Mesothelial cell of epicardium (in vitro differentiated cells): ENCODE measurements around the gene MZT2A. TPM values are rescaled to one million over a fixed set of nuclear protein-coding genes. Genes with fewer than 3 reads are reported as not detected.
A peak's percentile ranks its signal among the peaks of the same experiment; 100 is the strongest.
"Not testable (repeated sequence)": the region's sequence is repeated elsewhere in the genome, so short reads cannot be mapped to it uniquely, and the experiment has no call there.

Experiments
- DNase-seq, 2 experiments: peaks; one replicate each; pipeline ENCODE4 v3.0.0; 2021; ENCODE audit warnings: low spot score in 2 of 2; ENCODE audit not compliant: unreplicated experiment in 2 of 2
- H3K27ac Mint-ChIP-seq: 2 replicates; pipeline ENCODE4 v1.8.0; 2021; ENCODE audit warnings: mixed read lengths
- H3K27me3 Mint-ChIP-seq: 2 replicates; pipeline ENCODE4 v1.8.0; 2021; ENCODE audit warnings: low read depth, mixed read lengths
- H3K36me3 Mint-ChIP-seq: 2 replicates; pipeline ENCODE4 v1.8.0; 2021; ENCODE audit warnings: mixed read lengths
- H3K4me1 Mint-ChIP-seq: 2 replicates; pipeline ENCODE4 v1.8.0; 2021; ENCODE audit warnings: mixed read lengths
- H3K4me3 Mint-ChIP-seq: 2 replicates; pipeline ENCODE4 v1.8.0; 2021; ENCODE audit warnings: mild to moderate bottlenecking, moderate library complexity, mixed read lengths
- H3K9me3 Mint-ChIP-seq: 2 replicates; pipeline ENCODE4 v1.8.0; 2021; ENCODE audit warnings: mixed read lengths
- CTCF ChIP-seq: fragments of 200-600 bp; sonication (generic); IDR thresholded peaks from one replicate; pipeline ENCODE4 v1.5.0; 2021; ENCODE audit warnings: antibody characterized with exemption; ENCODE audit not compliant: unreplicated experiment
- total RNA-seq: library from RNA; stranded (reverse); gene quantifications from 3 replicates; pipeline ENCODE4 v1.2.1, GENCODE V29; 2021

The MZT2A gene
- total RNA-seq, 1 donor from 2014 or later: 106 TPM

DNA sequence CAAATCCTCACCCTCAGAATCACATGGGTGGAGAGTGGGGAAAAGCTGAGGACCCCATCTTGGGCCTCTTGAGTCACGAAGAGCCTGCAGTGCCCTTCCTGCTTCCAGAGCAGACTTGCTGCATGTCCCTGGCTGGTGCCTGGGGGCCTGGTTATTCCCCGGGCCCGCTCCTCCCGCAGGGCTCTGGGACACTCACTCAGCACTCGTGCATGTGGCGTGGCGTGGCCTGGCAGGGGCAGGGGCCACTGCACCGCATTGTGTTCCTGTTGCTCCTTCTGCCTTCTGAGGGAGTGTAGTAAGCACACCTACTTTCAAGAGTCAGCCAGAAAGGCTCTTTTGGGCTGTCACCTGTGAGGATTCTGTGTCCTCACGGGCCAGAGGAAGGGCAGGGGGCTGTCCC is 17.4 kb upstream of the MZT2A start:
- no peak overlapping the region for H3K4me3 Mint-ChIP-seq
- no peak for TF ChIP-seq CTCF
- no peaks in the 10 kb centered on the region for H3K9me3 Mint-ChIP-seq
- H3K4me1 Mint-ChIP-seq: no peaks in the 10 kb centered on the region
- no peak overlapping the region for H3K27ac Mint-ChIP-seq
- H3K27me3 Mint-ChIP-seq: no peaks in the 10 kb centered on the region
- H3K36me3 Mint-ChIP-seq: peaks cover 12% of the 10 kb centered on the region
- no peak for DNase-seq

- not testable (repeated sequence) for H3K9me3 Mint-ChIP-seq, DNase-seq
- peaks cover 13% of the 10 kb centered on the region for H3K36me3 Mint-ChIP-seq
These were observed 12.0 kb upstream of the MZT2A start for GRCh38 chr2:131504082-131504750.

DNA sequence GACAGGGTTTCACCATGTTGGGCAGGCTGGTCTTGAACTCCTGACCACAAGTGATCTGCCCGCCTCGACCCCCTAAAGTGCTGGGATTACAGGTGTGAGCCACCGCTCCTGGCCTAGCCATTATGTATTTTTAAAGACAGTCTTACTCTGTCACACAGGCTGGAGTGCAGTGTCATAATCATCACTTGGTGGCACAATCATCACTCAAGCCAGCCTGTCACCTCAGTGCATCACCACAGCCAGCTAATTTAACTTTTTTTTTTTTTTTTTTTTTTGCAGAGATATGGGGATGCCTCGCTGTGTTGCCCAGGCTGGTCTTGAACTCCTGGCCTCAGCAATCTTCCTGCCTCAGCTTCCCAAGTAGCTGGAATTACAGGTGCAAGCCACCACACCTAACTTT is 11.4 kb upstream of the MZT2A start:
- H3K4me3 Mint-ChIP-seq, H3K27me3 Mint-ChIP-seq, DNase-seq, H3K9me3 Mint-ChIP-seq, H3K27ac Mint-ChIP-seq, H3K4me1 Mint-ChIP-seq: not testable (repeated sequence)
- peaks cover 15% of the 10 kb centered on the region for H3K36me3 Mint-ChIP-seq

More at GRCh38 chr2:131504082-131504750, 12.0 kb upstream of the MZT2A start:
- not testable (repeated sequence) for H3K4me3 Mint-ChIP-seq, H3K27me3 Mint-ChIP-seq, H3K27ac Mint-ChIP-seq, H3K4me1 Mint-ChIP-seq

DNA sequence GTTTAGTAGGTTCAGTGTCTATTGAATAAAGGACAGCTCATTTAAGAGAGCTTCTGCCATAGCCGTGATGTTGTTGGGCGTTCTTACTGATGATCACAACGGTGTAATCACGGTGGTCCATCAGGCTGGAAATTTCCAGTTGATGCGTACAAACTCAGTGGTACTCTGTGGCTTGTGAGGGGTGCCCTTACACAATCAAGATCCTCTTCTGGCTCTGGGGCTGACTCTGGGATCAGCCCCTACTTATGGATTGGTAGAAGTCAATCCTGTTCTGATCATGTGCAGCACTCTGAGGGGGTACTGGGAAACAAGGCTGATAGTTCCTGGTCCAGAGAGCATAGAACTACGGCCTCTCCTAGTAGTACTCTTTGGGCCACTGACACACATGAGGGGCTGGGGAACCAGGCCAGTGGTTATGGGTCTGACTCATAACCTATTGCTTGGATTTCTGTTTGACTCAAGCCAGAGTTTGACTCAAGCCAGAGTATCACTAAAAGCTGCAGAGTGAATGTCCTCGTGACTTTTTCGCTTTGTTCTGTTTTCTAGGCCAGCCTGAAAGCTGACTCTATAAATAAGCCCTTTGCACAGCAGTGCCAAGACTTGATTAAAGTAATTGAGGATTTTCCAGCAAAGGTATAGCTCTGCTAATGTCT is 6.2 kb upstream of the MZT2A start:
- H3K27me3 Mint-ChIP-seq, H3K4me3 Mint-ChIP-seq, H3K36me3 Mint-ChIP-seq, H3K4me1 Mint-ChIP-seq, H3K9me3 Mint-ChIP-seq, DNase-seq, H3K27ac Mint-ChIP-seq: not testable (repeated sequence)

- not testable (repeated sequence) for H3K36me3 Mint-ChIP-seq, H3K9me3 Mint-ChIP-seq, H3K27ac Mint-ChIP-seq, DNase-seq, H3K27me3 Mint-ChIP-seq
- Mint-ChIP-seq H3K4me1 (peaks cover 15% of the 10 kb centered on the region), H3K4me3 (peak overlapping the region; percentile 30)
These were observed 3.3 kb upstream of the MZT2A start for GRCh38 chr2:131495506-131495905.

GRCh38 chr2:131493199-131493968 is 1.2 kb upstream of the MZT2A start:
- H3K4me1 Mint-ChIP-seq: peaks cover 18% of the 10 kb centered on the region
- no peak for DNase-seq
- H3K36me3 Mint-ChIP-seq: peaks cover 2% of the 10 kb centered on the region
- no peaks in the 10 kb centered on the region for H3K9me3 Mint-ChIP-seq
- no peaks in the 10 kb centered on the region for H3K27me3 Mint-ChIP-seq
- peak overlapping the region; percentile 98 for H3K27ac Mint-ChIP-seq
- peak overlapping the region; percentile 92 for H3K4me3 Mint-ChIP-seq
- TF ChIP-seq CTCF: no peak

GRCh38 chr2:131492418-131493198 is 411 bp upstream of the MZT2A start:
- DNase-seq: peak; percentile 90 to 94
- Mint-ChIP-seq H3K9me3 (no peaks in the 10 kb centered on the region), H3K27me3 (no peaks in the 10 kb centered on the region), H3K27ac (peak overlapping the region; percentile 98), H3K36me3 (peaks cover 4% of the 10 kb centered on the region), H3K4me1 (peaks cover 18% of the 10 kb centered on the region), H3K4me3 (peak overlapping the region; percentile 92)
- TF ChIP-seq CTCF: peak; percentile 84

DNA sequence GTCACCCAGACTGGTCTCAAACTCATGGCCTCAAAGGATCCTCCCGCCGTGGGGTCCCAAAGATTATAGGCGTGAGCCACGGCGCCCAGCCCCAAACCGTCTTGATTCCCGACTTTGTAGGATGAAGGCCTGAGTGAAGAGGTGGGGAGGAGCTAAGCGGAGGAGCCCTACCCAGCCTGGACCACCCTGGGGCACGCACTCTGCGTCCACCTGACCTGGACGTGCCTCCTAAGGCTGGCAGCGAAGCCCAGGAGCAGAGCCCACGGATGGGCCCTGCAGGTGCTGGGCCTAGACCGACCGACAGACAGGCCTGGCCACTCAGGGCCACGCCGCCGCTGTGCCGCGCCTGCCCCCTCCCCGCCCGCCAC is 744 bp downstream of the MZT2A start:
- peaks cover 18% of the 10 kb centered on the region for H3K4me1 Mint-ChIP-seq
- peak overlapping the region; percentile 53 for H3K27ac Mint-ChIP-seq
- H3K4me3 Mint-ChIP-seq: peak overlapping the region; percentile 71
- H3K27me3 Mint-ChIP-seq, DNase-seq, H3K36me3 Mint-ChIP-seq, H3K9me3 Mint-ChIP-seq: not testable (repeated sequence)

GRCh38 chr2:131490616-131491468 is 1.4 kb downstream of the MZT2A start:
- H3K4me1 Mint-ChIP-seq: peaks cover 18% of the 10 kb centered on the region
- H3K27ac Mint-ChIP-seq: peak overlapping the region; percentile 53
- not testable (repeated sequence) for DNase-seq, H3K36me3 Mint-ChIP-seq, H3K9me3 Mint-ChIP-seq, H3K27me3 Mint-ChIP-seq
- H3K4me3 Mint-ChIP-seq: peak overlapping the region; percentile 71
